GM10248 (cell line): ENCODE data around the gene PIK3C2G.
"Not testable (repeated sequence)": the region's sequence is repeated elsewhere in the genome, so short reads cannot be mapped to it uniquely, and the experiment has no call there.

Source experiments
- CTCF ChIA-PET: fragments of 300-600 bp; sonication (Branson Sonifier 250); formaldehyde crosslinking; extraction: SDS; loops from one replicate; lab custom pipeline; 2021; ENCODE audit warnings: antibody characterized with exemption; lab: Yijun Ruan, JAX
- POLR2A ChIA-PET: fragments of 350-650 bp; sonication (Branson Sonifier 250); formaldehyde crosslinking; extraction: SDS; loops from one replicate; lab custom pipeline; 2020; ENCODE audit warnings: antibody characterized with exemption; lab: Yijun Ruan, JAX
- DNase-seq: peaks from one replicate; pipeline ENCODE4 v3.0.0; 2012; ENCODE audit errors: extremely low spot score
- TF ChIP-seq, protein P1 (sequence below): IDR thresholded peaks from 2 replicates; pipeline ENCODE4 v1.5.1; 2012; ENCODE audit warnings: mild to moderate bottlenecking, low read depth; ENCODE audit errors: extremely low read depth, missing control alignments, control extremely low read depth

Gene PIK3C2G

DNA sequence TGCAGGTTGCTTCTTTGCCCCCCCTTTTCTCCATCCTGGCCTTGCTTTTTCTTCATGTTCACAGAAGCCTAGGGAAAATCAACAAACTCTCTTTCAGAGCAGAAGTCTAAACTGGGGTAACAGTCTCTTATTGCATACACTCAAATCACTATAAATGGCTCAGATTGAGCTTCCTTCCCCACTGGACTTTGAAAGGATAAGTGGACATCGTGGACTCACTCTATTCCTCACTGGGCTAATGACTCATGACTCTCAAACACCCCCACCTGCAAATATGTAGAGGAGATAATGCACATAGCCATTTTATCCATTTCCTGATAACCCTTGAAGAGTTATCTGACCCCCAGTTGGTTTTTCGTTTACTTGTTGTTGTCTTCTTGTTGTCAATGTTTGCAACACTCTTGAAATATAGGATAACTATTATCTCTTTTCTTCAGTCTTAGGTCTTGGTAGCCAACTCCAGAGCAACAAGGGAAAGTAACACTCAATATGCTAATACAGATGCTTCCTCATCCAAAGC is 221.3 kb downstream of the PIK3C2G start:
- CTCF ChIA-PET = interaction anchor here (0.6 to 1.1 kb wide), 2 partner anchors 25 to 27 kb away, joined by 3 read pairs; no protein-coding TSS in a partner anchor
- POLR2A ChIA-PET = no interaction called here
- DNase-seq = no peak

DNA sequence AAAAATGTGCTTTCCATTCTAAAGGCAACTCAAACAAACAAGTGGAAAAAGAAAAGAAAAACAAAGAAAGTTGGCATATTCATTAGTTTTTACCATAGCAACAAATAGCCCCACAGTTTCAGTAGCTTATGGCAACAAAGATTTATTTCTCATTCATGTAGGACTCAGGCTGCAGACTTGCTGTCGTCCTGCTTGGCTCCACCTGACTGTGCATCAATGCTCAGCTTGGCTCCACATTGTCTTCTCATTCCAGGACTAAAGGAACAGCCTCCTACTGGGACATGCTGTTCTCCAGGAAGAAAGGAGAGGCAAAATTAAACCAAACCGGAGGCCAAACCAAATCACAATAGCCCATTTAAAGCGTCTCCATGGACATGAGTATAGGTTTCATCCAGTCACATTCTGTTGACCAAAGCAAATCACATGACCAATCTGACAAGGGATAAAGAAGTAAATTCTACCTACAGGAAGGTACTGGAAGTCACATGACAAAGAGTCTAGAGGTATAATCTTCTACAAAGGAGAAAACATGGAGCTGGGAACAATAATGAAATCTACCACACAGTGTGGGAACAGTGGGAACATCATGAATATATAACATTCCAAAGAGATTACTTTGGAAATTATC is 222.5 kb downstream of the PIK3C2G start:
- DNase-seq = no peak
- CTCF ChIA-PET = no interaction called here
- TF ChIP-seq, protein P1, sequence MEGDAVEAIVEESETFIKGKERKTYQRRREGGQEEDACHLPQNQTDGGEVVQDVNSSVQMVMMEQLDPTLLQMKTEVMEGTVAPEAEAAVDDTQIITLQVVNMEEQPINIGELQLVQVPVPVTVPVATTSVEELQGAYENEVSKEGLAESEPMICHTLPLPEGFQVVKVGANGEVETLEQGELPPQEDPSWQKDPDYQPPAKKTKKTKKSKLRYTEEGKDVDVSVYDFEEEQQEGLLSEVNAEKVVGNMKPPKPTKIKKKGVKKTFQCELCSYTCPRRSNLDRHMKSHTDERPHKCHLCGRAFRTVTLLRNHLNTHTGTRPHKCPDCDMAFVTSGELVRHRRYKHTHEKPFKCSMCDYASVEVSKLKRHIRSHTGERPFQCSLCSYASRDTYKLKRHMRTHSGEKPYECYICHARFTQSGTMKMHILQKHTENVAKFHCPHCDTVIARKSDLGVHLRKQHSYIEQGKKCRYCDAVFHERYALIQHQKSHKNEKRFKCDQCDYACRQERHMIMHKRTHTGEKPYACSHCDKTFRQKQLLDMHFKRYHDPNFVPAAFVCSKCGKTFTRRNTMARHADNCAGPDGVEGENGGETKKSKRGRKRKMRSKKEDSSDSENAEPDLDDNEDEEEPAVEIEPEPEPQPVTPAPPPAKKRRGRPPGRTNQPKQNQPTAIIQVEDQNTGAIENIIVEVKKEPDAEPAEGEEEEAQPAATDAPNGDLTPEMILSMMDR = no peak
- POLR2A ChIA-PET = no interaction called here

More for the DNA sequence above, 221.3 kb downstream of the PIK3C2G start:
- TF ChIP-seq, protein P1 = no peak

- DNase-seq = no peak
- ChIA-PET CTCF (no interaction called here), POLR2A (no interaction called here)
- TF ChIP-seq, protein P1 = no peak
Observed at GRCh38 chr12:18486036-18486435, 224.7 kb downstream of the PIK3C2G start.

GRCh38 chr12:18487509-18487908 is 226.2 kb downstream of the PIK3C2G start:
- TF ChIP-seq, protein P1 = no peak
- DNase-seq = no peak
- ChIA-PET CTCF (interaction anchor here (1.1 to 1.3 kb wide), 2 partner anchors 8 to 17 kb away, joined by 3 read pairs; no protein-coding TSS in a partner anchor), POLR2A (no interaction called here)

DNA sequence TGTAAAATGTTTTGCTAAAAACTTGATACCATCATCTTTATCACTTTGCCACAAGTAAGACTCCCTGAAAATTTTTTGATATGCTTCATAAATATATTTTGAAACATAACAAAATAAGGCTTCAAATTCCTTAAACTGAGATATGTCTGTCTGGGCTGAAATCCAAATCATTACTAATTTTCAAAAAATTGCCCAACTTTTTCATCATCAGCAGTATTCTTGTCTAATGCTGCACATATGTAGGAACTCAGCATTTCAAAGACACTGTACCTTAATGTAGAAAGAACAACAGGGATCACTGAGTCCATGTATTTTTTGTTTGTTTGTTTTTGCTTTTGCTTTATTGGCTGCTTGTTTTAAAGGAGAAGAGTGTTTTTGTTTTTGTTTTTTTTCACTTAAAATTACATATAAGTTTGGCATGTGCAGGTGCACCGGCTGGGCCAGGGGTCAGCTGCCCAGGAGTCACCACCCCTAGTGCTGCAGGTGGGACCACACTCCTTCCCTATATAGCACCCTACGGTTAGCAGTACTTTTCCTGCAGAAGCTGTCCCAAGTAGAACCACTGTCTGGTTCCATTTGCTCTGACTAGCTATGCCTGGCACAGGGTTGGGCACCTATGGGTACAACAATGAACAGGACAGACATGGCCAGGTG is 231.2 kb downstream of the PIK3C2G start:
- POLR2A ChIA-PET = no interaction called here

DNA sequence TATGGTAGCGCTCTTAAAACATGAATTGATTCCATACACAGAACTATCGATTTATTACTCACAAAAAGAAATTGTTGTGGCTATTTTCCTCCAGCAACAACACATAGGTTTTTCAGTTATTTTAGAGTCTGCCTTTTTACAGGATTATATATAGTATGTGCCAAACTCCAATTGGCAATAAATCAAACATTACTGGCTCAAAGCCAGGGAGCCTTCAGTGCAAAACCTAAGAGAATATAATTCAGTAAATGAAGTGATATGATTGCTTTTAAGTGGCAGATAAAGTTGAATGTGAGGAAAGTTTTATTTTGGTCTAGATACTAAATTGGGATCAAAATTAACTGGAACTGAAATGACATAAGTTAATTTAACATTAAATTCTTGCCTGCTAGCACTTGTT is 234.8 kb downstream of the PIK3C2G start:
- no peak for DNase-seq
- TF ChIP-seq, protein P1 = no peak
- CTCF ChIA-PET = no interaction called here
- POLR2A ChIA-PET = no interaction called here

More for the DNA sequence above, 231.2 kb downstream of the PIK3C2G start:
- CTCF ChIA-PET = no interaction called here
- DNase-seq = no peak
- TF ChIP-seq, protein P1 = no peak

GRCh38 chr12:18500160-18500574 is 238.8 kb downstream of the PIK3C2G start:
- DNase-seq, CTCF ChIA-PET, POLR2A ChIA-PET: not testable (repeated sequence)

DNA sequence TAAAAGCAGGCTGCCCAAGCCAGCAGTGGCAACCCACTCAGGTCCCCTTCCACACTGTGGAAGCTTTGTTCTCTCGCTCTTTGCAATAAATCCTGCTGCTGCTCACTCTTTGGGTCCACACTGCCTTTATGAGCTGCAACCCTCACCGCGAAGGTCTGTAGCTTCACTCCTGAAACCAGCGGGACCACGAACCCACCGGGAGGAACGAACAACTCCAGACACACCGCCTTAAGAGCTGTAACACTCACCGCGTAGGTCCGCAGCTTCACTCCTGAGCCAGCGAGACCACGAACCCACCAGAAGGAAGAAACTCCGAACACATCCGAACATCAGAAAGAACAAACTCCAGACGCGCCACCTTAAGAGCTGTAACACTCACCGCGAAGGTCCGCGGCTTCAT is 239.4 kb downstream of the PIK3C2G start:
- POLR2A ChIA-PET, CTCF ChIA-PET, DNase-seq: not testable (repeated sequence)
